ENCODE measurements around the gene ADRA1B. TPM values are rescaled to one million over a fixed set of nuclear protein-coding genes. Genes with fewer than 3 reads are reported as not detected.
A peak's percentile ranks its signal among the peaks of the same experiment; 100 is the strongest.
"Not testable (repeated sequence)": the region's sequence is repeated elsewhere in the genome, so short reads cannot be mapped to it uniquely, and the experiment has no call there.

The ADRA1B gene
- total RNA-seq, 2 donors from 2014 or later = 0.60 to 0.68 TPM

DNA sequence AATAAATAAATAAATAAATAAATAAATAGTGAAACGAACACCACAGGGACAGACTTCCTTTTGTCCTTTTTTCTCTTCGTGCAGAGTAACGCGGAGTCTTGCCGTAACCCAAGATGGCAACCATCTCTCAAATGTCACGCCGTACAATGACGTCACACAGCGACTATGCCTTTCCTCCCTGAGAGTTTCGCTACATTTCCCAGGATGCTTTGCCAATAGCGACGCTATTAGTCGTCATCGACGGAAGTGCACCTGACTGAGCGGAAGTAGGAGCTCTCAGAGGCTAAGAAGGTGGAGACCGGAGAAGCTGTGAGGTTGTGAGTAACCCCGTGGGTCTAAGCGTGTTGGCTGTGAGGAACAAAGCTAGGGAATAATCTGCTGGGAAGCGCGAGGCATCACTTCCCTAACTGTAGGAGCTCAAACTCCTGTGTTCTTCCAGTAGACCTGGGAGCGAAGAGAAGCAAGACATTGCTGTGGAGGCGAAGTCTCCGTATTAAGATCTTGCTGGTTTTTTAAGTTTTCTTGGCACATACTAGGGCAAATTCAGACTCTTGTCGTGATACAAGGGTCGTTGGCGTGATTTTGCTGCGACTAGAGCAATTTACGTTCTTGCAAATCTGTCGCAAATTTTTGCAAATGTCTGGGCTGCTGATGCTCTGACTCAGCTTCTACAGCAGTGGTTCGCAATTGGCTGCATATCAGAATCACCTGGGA, 92.8 kb downstream of the ADRA1B start, which contains the start of gene TTC1:
Gene TTC1, plus strand, starts transcription at position 263 of the 714 bp plus-strand sequence. CDS start 1,390 bp downstream, outside the sequence.
- H3K9me3 Mint-ChIP-seq = no peaks in the 10 kb centered on the region
- H3K4me1 ChIP-seq (ENCODE audit: control insufficient read depth, insufficient read depth, low read length) = peaks cover 6% of the 10 kb centered on the region
- H3K27me3 ChIP-seq (ENCODE audit: control insufficient read depth, insufficient read depth, low read length, poor library complexity, severe bottlenecking) = no peaks in the 10 kb centered on the region
- peak within 1 kb of the TSS; percentile 92 for H3K4me3 Mint-ChIP-seq
- H3K9ac ChIP-seq (ENCODE audit: extremely low read depth, low read length, poor library complexity, severe bottlenecking) = peak within 1 kb of the TSS; percentile 92
- WGBS, 2 experiments (ENCODE audit: insufficient coverage in 1 of 2, insufficient read length in 1 of 2) = 1% methylated on average over 18 to 31 of the region's 31 CpGs
- peak within 1 kb of the TSS; percentile 100 for H3K27ac Mint-ChIP-seq
- H3K36me3 ChIP-seq (ENCODE audit: control insufficient read depth, insufficient read depth, low read length) = peaks cover 37% of the 10 kb centered on the region
- H3K27me3 Mint-ChIP-seq (ENCODE audit: insufficient read depth) = no peaks in the 10 kb centered on the region
- DNase-seq = peak; percentile 96
- peak within 1 kb of the TSS; percentile 99 for H3K4me3 ChIP-seq (ENCODE audit: low read length)
- peak within 1 kb of the TSS; percentile 40 for H3K27ac ChIP-seq (ENCODE audit: low read depth, low read length)
- peaks cover 11% of the 10 kb centered on the region for H3K4me1 Mint-ChIP-seq
- H3K36me3 Mint-ChIP-seq (ENCODE audit: low read depth) = peaks cover 22% of the 10 kb centered on the region
- H3K9me3 ChIP-seq (ENCODE audit: control insufficient read depth, low read length) = no peaks in the 10 kb centered on the region
- TF ChIP-seq, protein P1, sequence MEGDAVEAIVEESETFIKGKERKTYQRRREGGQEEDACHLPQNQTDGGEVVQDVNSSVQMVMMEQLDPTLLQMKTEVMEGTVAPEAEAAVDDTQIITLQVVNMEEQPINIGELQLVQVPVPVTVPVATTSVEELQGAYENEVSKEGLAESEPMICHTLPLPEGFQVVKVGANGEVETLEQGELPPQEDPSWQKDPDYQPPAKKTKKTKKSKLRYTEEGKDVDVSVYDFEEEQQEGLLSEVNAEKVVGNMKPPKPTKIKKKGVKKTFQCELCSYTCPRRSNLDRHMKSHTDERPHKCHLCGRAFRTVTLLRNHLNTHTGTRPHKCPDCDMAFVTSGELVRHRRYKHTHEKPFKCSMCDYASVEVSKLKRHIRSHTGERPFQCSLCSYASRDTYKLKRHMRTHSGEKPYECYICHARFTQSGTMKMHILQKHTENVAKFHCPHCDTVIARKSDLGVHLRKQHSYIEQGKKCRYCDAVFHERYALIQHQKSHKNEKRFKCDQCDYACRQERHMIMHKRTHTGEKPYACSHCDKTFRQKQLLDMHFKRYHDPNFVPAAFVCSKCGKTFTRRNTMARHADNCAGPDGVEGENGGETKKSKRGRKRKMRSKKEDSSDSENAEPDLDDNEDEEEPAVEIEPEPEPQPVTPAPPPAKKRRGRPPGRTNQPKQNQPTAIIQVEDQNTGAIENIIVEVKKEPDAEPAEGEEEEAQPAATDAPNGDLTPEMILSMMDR (conservative IDR thresholded peaks at IDR 0.05) = no peak

DNA sequence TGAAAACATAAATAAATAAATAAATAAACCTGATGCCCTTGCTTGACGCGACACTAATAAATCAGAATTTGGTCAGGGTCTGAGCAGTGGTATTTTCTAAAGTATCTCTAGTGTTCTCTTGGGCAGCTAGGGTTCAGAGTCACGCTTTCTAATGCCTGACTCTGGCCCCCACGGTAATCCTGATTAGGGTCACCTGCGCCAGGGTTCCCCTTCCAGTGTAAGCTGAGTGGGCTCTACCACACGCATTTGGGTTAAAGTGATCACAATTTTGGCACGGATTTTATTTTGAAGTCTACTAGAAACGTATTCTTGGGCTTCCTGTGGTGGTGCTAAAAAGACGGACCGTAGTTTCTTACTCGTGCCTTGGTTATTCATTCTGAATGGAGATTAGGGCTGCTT, 93.3 kb downstream of the ADRA1B start:
- Mint-ChIP-seq H3K4me1 (peaks cover 11% of the 10 kb centered on the region), H3K27ac (peak overlapping the region; percentile 100), H3K27me3 (ENCODE audit: insufficient read depth) (no peaks in the 10 kb centered on the region), H3K4me3 (peak overlapping the region; percentile 92), H3K9me3 (no peaks in the 10 kb centered on the region), H3K36me3 (ENCODE audit: low read depth) (peaks cover 23% of the 10 kb centered on the region)
- peaks cover 6% of the 10 kb centered on the region for H3K4me1 ChIP-seq (ENCODE audit: control insufficient read depth, insufficient read depth, low read length)
- H3K36me3 ChIP-seq (ENCODE audit: control insufficient read depth, insufficient read depth, low read length) = peaks cover 38% of the 10 kb centered on the region
- TF ChIP-seq, protein P1 (conservative IDR thresholded peaks at IDR 0.05) = no peak
- 0 to 8% methylated on average over 5 to 11 of the region's 11 CpGs for WGBS, 2 experiments (ENCODE audit: insufficient coverage in 1 of 2, insufficient read length in 1 of 2)
- peak overlapping the region; percentile 99 for H3K4me3 ChIP-seq (ENCODE audit: low read length)
- no peak overlapping the region for H3K27ac ChIP-seq (ENCODE audit: low read depth, low read length)
- no peak for DNase-seq
- no peaks in the 10 kb centered on the region for H3K9me3 ChIP-seq (ENCODE audit: control insufficient read depth, low read length)
- peak overlapping the region; percentile 92 for H3K9ac ChIP-seq (ENCODE audit: extremely low read depth, low read length, poor library complexity, severe bottlenecking)
- no peaks in the 10 kb centered on the region for H3K27me3 ChIP-seq (ENCODE audit: control insufficient read depth, insufficient read depth, low read length, poor library complexity, severe bottlenecking)

DNA sequence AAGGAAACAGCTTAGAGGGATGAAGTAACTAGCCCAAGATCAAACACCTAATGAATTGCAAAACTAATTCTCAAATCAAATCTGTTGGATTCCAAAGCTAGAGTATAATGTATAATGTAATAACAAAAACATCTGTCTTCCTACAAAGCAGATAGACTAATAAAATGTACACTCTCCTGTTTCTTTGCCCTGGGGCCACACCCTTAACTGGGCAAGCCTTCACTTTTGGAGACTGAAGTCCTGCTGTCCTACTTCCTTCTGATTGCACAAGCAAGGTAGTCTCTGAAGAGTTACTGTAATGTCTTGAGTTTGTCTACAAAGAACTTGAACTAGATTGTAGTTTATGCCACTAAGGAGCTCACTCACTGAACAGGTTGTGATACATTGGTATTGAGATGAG, 95.2 kb downstream of the ADRA1B start:
- Histone ChIP-seq H3K27me3 (ENCODE audit: control insufficient read depth, insufficient read depth, low read length, poor library complexity, severe bottlenecking) (no peaks in the 10 kb centered on the region), H3K4me3 (ENCODE audit: low read length) (no peak overlapping the region), H3K9ac (ENCODE audit: extremely low read depth, low read length, poor library complexity, severe bottlenecking) (no peak overlapping the region), H3K4me1 (ENCODE audit: control insufficient read depth, insufficient read depth, low read length) (peaks cover 6% of the 10 kb centered on the region), H3K36me3 (ENCODE audit: control insufficient read depth, insufficient read depth, low read length) (peaks cover 52% of the 10 kb centered on the region), H3K9me3 (ENCODE audit: control insufficient read depth, low read length) (no peaks in the 10 kb centered on the region), H3K27ac (ENCODE audit: low read depth, low read length) (no peak overlapping the region)
- Mint-ChIP-seq H3K4me3 (no peak overlapping the region), H3K36me3 (ENCODE audit: low read depth) (peaks cover 32% of the 10 kb centered on the region), H3K4me1 (peaks cover 11% of the 10 kb centered on the region), H3K27ac (no peak overlapping the region), H3K9me3 (no peaks in the 10 kb centered on the region), H3K27me3 (ENCODE audit: insufficient read depth) (no peaks in the 10 kb centered on the region)
- TF ChIP-seq, protein P1 (conservative IDR thresholded peaks at IDR 0.05) = no peak
- no peak for DNase-seq

DNA sequence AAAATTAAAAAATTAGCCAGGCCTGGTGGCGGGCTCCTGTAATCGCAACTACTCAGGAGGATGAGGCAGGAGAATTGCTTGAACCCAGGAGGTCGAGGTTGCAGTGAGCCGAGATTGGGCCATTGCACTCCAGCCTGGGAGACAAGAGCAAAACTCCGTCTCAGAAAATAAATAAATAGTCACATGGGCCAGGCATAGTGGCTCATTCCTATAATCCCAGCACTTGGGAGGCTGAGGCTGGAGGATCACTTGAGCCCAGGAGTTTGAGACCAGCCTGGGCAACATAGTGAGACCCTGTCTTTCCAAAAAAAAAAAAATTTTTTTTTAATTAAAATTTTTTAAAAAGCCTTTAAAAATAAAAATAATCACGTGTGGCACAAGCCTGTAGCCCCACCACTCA, 97.9 kb downstream of the ADRA1B start:
- H3K36me3 ChIP-seq (ENCODE audit: control insufficient read depth, insufficient read depth, low read length) = peaks cover 73% of the 10 kb centered on the region
- not testable (repeated sequence) for DNase-seq; H3K9ac ChIP-seq (ENCODE audit: extremely low read depth, low read length, poor library complexity, severe bottlenecking); H3K9me3 ChIP-seq (ENCODE audit: control insufficient read depth, low read length); H3K27me3 ChIP-seq (ENCODE audit: control insufficient read depth, insufficient read depth, low read length, poor library complexity, severe bottlenecking); H3K27me3 Mint-ChIP-seq (ENCODE audit: insufficient read depth); H3K27ac Mint-ChIP-seq; H3K4me3 ChIP-seq (ENCODE audit: low read length); H3K4me3 Mint-ChIP-seq; H3K27ac ChIP-seq (ENCODE audit: low read depth, low read length); H3K9me3 Mint-ChIP-seq; H3K4me1 ChIP-seq (ENCODE audit: control insufficient read depth, insufficient read depth, low read length)
- 91 to 95% methylated on average over 6 of the region's 6 CpGs for WGBS, 2 experiments (ENCODE audit: insufficient coverage in 1 of 2, insufficient read length in 1 of 2)
- peaks cover 11% of the 10 kb centered on the region for H3K4me1 Mint-ChIP-seq
- peaks cover 55% of the 10 kb centered on the region for H3K36me3 Mint-ChIP-seq (ENCODE audit: low read depth)
